ENCODE measurements around the gene A4GNT. TPM values are rescaled to one million over a fixed set of nuclear protein-coding genes. Genes with fewer than 3 reads are reported as not detected.
"Not testable (repeated sequence)": the region's sequence is repeated elsewhere in the genome, so short reads cannot be mapped to it uniquely, and the experiment has no call there.

The A4GNT gene
- total RNA-seq, 1 donor: not detected

DNA sequence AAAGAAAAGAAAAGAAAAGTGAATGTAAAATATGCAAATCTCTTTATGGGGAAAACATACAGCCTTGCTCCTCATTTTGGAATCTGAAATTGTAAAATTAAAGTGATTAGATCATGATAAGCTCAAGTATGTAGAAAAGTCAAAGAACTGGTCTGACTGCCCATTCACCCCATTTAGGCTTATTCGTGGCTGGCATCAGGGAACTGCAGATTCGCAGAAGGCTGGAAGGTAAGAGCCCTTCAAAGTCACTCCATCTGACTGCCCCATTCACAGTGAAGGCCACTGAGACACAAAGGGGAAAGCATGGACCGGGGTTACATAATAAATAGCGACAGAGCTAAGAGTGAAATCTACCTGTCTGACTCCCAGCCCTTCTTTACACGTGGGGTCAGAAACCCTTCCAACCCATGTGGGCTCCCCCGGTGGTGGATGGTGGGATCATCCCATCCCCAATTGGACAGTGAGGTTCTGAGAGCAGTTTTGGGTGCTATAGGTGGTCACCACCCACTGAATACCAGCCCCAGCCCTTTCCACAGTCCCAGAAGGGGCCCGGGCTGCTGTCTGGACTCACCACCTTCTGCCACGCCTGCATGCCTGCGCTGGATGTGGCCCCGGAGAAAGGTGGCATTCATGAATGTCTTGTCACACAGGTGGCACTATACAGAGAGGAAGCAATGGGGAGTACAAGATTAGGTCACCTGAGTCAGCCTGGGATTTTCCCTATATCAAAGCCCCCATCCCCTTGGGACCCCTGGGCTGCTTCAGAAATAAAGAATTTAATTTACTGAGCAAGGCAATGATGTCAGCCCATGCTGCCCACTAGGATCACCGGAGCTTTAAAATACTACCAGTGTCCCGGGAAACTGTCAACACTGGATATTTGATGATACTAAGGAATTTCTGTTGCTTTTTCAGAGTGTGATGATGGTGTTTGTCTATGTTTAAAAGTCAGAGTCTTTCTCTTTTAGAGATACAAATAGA, 34.7 kb downstream of the A4GNT start:
- TF ChIP-seq, protein P1, sequence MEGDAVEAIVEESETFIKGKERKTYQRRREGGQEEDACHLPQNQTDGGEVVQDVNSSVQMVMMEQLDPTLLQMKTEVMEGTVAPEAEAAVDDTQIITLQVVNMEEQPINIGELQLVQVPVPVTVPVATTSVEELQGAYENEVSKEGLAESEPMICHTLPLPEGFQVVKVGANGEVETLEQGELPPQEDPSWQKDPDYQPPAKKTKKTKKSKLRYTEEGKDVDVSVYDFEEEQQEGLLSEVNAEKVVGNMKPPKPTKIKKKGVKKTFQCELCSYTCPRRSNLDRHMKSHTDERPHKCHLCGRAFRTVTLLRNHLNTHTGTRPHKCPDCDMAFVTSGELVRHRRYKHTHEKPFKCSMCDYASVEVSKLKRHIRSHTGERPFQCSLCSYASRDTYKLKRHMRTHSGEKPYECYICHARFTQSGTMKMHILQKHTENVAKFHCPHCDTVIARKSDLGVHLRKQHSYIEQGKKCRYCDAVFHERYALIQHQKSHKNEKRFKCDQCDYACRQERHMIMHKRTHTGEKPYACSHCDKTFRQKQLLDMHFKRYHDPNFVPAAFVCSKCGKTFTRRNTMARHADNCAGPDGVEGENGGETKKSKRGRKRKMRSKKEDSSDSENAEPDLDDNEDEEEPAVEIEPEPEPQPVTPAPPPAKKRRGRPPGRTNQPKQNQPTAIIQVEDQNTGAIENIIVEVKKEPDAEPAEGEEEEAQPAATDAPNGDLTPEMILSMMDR (IDR thresholded peaks at IDR 0.05; ENCODE audit: extremely low read depth, low read depth, low read length): peak; percentile 44
- peaks cover 19% of the 10 kb centered on the region for H3K79me2 ChIP-seq (ENCODE audit: insufficient read depth, low read length)
- H3K9me3 ChIP-seq (ENCODE audit: low read depth, low read length): no peaks in the 10 kb centered on the region
- H3K4me1 ChIP-seq (ENCODE audit: insufficient read depth, low read length): peaks cover 2% of the 10 kb centered on the region
- H3K36me3 ChIP-seq (ENCODE audit: insufficient read depth, low read length): peaks cover 48% of the 10 kb centered on the region
- peak; percentile 80 for DNase-seq (ENCODE audit: insufficient read length, low spot score, missing footprints)
- H3K4me2 ChIP-seq (ENCODE audit: insufficient read depth, low read length): no peak overlapping the region
- no peak overlapping the region for H3K27ac ChIP-seq (ENCODE audit: low read depth, low read length)
- no peak overlapping the region for H3K4me3 ChIP-seq (ENCODE audit: insufficient read depth, low read length)
- H2AFZ ChIP-seq (ENCODE audit: low read length): no peak overlapping the region
- no peaks in the 10 kb centered on the region for H3K27me3 ChIP-seq (ENCODE audit: insufficient read depth, low read length)
- peaks cover 11% of the 10 kb centered on the region for H4K20me1 ChIP-seq (ENCODE audit: insufficient read depth, low read length)

DNA sequence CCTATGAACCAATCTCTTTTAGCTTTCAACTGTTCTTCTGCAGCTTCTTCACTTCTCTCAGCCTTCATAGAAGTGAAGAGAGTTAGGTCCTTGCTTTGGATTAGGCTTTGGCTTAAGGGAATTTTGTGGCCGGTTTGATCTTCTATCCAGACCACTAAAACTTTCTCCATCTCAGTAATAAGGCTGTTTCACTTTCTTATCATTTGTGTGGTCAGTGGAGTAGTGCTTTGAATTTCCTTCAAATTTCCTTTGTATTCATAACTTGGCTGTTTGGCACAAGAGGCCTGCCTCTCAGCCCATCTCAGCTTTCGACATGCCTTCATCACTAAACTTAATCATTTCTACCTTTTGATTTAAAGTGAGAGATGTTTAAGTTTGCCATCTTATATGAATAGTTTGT, 38.5 kb downstream of the A4GNT start:
- Histone ChIP-seq H2AFZ (ENCODE audit: low read length) (no peak overlapping the region), H3K4me2 (ENCODE audit: insufficient read depth, low read length) (no peak overlapping the region), H3K27ac (ENCODE audit: low read depth, low read length) (no peak overlapping the region), H4K20me1 (ENCODE audit: insufficient read depth, low read length) (peaks cover 2% of the 10 kb centered on the region), H3K79me2 (ENCODE audit: insufficient read depth, low read length) (peaks cover 3% of the 10 kb centered on the region), H3K4me3 (ENCODE audit: insufficient read depth, low read length) (no peak overlapping the region), H3K4me1 (ENCODE audit: insufficient read depth, low read length) (peaks cover 18% of the 10 kb centered on the region), H3K9me3 (ENCODE audit: low read depth, low read length) (no peaks in the 10 kb centered on the region), H3K27me3 (ENCODE audit: insufficient read depth, low read length) (no peaks in the 10 kb centered on the region), H3K36me3 (ENCODE audit: insufficient read depth, low read length) (peaks cover 32% of the 10 kb centered on the region)
- no peak for DNase-seq (ENCODE audit: insufficient read length, low spot score, missing footprints)
- TF ChIP-seq, protein P1 (IDR thresholded peaks at IDR 0.05; ENCODE audit: extremely low read depth, low read depth, low read length): no peak

DNA sequence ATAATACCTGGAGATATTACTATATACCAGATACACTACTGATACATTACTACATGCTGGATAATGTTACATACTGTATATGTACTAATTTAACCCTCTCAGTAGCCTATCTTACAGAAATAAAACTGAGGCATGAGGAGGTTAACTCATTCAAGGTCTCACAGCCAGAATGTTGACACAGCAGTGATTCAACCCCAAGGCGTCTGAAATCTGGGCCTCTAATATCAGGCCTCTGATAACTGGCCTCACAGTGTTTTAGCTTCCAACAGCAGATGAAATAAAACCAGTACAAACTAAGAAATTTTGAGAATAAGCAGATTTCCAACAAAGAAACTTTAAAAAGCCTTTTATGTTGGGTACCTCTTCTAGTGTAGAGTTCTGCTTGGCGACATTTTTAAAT, 40.2 kb downstream of the A4GNT start:
- TF ChIP-seq, protein P1 (IDR thresholded peaks at IDR 0.05; ENCODE audit: extremely low read depth, low read depth, low read length): no peak
- no peak overlapping the region for H2AFZ ChIP-seq (ENCODE audit: low read length)
- H3K4me3 ChIP-seq (ENCODE audit: insufficient read depth, low read length): no peak overlapping the region
- no peaks in the 10 kb centered on the region for H3K27me3 ChIP-seq (ENCODE audit: insufficient read depth, low read length)
- H4K20me1 ChIP-seq (ENCODE audit: insufficient read depth, low read length): peaks cover 2% of the 10 kb centered on the region
- peaks cover 36% of the 10 kb centered on the region for H3K36me3 ChIP-seq (ENCODE audit: insufficient read depth, low read length)
- peaks cover 18% of the 10 kb centered on the region for H3K4me1 ChIP-seq (ENCODE audit: insufficient read depth, low read length)
- no peak for DNase-seq (ENCODE audit: insufficient read length, low spot score, missing footprints)
- no peaks in the 10 kb centered on the region for H3K79me2 ChIP-seq (ENCODE audit: insufficient read depth, low read length)
- H3K27ac ChIP-seq (ENCODE audit: low read depth, low read length): peak overlapping the region; percentile 5
- no peak overlapping the region for H3K4me2 ChIP-seq (ENCODE audit: insufficient read depth, low read length)
- H3K9me3 ChIP-seq (ENCODE audit: low read depth, low read length): no peaks in the 10 kb centered on the region

DNA sequence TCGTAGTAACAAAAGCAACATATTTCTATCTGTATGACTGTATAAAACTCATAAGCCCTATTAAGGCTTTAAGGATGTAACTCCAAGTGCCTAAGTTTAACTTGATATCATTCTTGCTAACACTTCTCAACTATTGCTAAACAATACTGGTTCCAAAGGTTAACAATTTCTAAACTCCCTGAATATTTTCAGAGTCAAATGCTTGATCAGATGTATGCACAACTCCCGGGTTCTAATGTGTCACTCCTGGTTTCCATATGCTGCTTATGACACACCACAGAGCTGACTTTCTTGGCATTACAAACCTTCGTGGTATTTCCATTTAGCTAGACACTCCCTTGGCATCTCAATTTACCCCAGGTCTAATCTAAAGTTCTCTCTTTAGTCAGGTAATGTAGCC, 43.1 kb downstream of the A4GNT start:
- no peaks in the 10 kb centered on the region for H4K20me1 ChIP-seq (ENCODE audit: insufficient read depth, low read length)
- TF ChIP-seq, protein P1 (IDR thresholded peaks at IDR 0.05; ENCODE audit: extremely low read depth, low read depth, low read length): no peak
- no peak overlapping the region for H2AFZ ChIP-seq (ENCODE audit: low read length)
- no peaks in the 10 kb centered on the region for H3K9me3 ChIP-seq (ENCODE audit: low read depth, low read length)
- H3K79me2 ChIP-seq (ENCODE audit: insufficient read depth, low read length): no peaks in the 10 kb centered on the region
- no peak for DNase-seq (ENCODE audit: insufficient read length, low spot score, missing footprints)
- no peak overlapping the region for H3K4me3 ChIP-seq (ENCODE audit: insufficient read depth, low read length)
- peaks cover 18% of the 10 kb centered on the region for H3K4me1 ChIP-seq (ENCODE audit: insufficient read depth, low read length)
- H3K27ac ChIP-seq (ENCODE audit: low read depth, low read length): peak overlapping the region; percentile 34
- H3K27me3 ChIP-seq (ENCODE audit: insufficient read depth, low read length): no peaks in the 10 kb centered on the region
- H3K4me2 ChIP-seq (ENCODE audit: insufficient read depth, low read length): no peak overlapping the region
- H3K36me3 ChIP-seq (ENCODE audit: insufficient read depth, low read length): peaks cover 38% of the 10 kb centered on the region

DNA sequence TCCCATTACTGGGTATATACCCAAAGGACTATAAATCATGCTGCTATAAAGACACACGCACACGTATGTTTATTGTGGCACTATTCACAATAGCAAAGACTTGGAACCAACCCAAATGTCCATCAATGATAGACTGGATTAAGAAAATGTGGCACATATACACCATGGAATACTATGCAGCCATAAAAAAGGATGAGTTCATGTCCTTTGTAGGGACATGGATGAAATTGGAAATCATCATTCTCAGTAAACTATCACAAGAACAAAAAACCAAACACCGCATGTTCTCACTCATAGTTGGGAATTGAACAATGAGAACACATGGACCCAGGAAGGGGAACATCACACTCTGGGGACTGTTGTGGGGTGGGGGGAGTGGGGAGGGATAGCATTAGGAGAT, 46.4 kb downstream of the A4GNT start:
- not testable (repeated sequence) for H3K4me2 ChIP-seq (ENCODE audit: insufficient read depth, low read length); H3K27me3 ChIP-seq (ENCODE audit: insufficient read depth, low read length); H3K4me3 ChIP-seq (ENCODE audit: insufficient read depth, low read length); H2AFZ ChIP-seq (ENCODE audit: low read length); H3K9me3 ChIP-seq (ENCODE audit: low read depth, low read length); DNase-seq (ENCODE audit: insufficient read length, low spot score, missing footprints); H3K27ac ChIP-seq (ENCODE audit: low read depth, low read length); H3K79me2 ChIP-seq (ENCODE audit: insufficient read depth, low read length); H4K20me1 ChIP-seq (ENCODE audit: insufficient read depth, low read length)
- Histone ChIP-seq H3K36me3 (ENCODE audit: insufficient read depth, low read length) (peaks cover 38% of the 10 kb centered on the region), H3K4me1 (ENCODE audit: insufficient read depth, low read length) (peaks cover 36% of the 10 kb centered on the region)

All from osteoblast (primary cell).